ENCODE results near the gene ZG16B.

Gene ZG16B

GRCh38 chr16:2825049-2825742 is 4.9 kb upstream of the ZG16B start:
- no peak for FAIRE-seq

DNA sequence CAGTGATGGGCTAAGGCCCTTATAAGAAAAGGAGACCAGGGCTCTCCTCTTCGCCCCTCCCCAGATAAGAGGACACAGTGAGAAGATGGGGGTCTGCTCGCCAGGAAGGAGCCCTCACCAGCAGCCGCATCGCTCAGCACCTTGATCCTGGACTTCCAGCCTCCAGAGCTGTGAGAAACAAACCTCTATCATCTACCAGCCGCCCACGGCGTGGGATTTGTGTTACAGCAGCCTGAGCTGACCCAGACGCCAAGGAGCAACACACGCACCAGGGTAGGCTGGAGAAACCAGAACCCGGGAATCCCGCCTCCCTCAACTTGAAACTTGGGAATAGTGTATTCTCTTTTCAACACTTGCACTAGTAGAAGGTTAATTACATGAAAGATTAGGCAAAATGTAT is 4.2 kb upstream of the ZG16B start:
- FAIRE-seq = no peak

DNA sequence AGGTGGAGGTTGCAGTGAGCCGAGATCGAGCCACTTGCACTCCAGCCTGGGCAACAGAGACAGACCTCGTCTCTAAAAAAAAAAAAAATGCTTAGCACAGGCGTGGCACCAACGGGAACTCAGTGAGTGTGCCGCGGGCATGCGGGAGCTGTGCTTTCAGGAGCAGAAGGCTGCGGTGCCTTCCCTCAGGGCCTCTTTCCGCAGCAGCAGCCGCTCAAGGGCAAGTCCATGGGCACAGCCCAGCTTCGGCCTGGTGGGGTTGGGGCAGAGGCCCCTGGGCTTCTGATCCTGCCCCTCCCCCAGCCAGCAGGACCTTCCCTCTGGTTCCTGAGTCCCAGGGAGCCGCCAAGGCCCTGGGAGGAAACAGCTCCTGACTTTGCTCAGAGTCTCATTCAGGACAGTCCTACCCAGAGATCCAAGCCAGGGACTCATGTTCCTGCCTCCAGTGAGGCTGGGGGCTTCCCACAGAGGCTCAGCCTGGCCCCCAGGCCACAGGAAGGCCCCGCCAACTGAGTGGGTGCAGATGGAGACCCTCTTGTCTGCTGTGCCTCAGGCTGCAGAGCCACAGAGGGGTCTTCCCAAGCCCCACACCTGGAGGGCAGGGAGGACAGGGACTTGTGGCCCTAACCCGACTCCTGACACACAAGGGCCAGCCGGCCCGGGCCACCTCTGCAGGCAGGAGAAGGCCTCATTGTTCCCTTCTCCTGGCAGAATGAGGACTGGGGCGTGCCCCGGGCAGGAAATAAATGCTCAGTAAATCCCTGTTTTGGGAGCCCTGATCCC is 3.3 kb upstream of the ZG16B start:
- no peak for FAIRE-seq

DNA sequence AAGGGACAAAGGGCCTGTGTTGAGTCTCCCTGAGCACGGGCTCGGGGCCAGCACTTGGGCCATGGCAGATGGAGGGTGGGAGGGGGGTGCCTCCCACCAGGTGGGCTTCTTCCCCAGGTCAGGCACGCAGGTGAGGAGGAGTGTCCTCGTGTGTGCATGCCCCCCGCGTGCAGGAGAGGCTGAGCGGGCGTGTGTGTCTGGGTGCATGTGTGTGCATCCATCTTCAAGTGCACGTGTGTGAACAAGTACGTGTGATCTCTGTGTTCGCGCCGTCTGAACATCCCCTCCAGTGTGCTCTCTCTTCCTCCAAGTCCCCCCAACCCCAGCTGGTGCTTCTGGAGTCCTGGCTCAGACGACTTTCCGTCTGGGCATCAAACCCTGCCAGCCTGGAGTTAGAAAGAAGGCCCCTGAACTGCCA is 2.7 kb upstream of the ZG16B start:
- FAIRE-seq = no peak

DNA sequence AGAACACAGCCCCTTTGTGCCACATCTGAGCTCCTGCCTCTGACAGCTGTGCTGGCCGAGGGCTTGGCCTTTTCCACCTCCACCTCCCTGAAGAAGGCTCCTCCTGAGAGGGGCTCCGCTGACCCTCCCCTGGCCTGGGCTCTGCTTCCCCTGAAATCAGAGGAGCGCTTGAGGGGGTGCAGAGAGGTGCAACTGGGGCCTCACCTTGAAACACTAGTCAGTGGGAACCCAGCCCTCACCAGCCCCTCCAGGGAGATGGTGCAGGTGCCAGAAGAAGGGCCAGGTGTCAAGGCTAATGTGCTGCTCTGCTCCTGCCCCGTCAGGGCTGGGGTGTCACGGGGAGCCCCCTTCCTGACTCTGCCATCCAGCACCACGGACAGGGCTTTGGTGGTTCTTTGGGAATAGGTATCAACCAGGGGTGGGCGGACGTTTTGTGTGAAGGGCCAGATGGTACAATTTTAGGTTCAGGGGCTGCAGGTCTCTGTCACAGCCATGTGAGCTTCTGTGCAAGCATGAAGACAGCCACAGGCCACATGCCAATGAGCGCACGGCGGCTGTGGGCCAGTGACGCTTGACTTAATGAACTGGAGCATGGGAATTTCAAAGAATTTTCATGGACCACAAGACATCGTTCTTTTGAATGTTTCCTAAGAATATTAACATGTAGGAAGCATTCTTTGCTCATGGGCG is 2.1 kb upstream of the ZG16B start:
- no peak for FAIRE-seq

- FAIRE-seq = no peak
These were observed 1.6 kb upstream of the ZG16B start for GRCh38 chr16:2828521-2828840.

DNA sequence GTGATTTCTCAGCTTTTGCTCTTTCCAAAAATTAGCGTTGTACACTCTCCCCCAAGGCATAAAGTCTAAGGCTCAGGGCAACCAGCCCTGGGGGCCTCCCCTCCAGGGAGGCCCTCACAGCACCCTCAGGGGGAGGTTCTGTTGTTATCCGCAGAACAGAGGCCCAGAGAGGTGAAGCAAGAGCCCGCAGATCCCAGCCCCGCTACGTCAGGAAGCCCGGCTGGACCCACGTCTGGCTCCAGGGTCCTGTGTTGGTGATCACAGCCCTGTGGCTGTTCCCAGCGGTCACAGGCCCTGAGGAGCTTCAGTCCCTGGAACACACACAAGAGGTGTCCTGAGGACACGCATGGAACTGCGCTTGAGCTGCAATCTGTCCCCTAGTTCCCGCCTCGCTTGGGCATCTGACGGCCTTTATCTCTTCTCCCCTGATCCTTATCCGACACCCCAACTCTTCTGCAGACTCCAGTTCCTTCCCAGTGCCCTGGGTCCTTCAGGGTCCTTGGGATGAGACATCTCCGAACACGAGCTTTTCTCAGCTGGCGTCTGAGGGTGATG is 1.1 kb upstream of the ZG16B start:
- no peak for FAIRE-seq

DNA sequence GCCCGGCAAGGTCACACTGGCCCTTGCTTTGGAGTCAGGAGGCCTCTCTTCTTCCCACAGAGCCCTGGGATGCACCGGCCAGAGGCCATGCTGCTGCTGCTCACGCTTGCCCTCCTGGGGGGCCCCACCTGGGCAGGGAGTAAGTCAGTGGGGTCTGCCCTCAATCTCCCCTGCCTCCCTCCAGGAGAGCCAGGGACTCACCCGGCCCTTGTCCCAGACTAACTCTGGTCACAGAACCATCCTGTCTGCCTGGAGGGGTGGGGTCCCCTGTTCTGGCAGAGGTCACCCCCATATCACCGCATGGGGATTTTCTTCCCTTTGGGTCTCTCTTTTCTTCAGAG is 222 bp downstream of the ZG16B start:
- no peak for FAIRE-seq

- no peak for FAIRE-seq
These were observed 1.1 kb downstream of the ZG16B start for GRCh38 chr16:2831203-2831602.

- FAIRE-seq = no peak
These were observed 3.7 kb downstream of the ZG16B start for GRCh38 chr16:2833776-2834175.

GRCh38 chr16:2834968-2835367 is 4.9 kb downstream of the ZG16B start:
- no peak for FAIRE-seq

DNA sequence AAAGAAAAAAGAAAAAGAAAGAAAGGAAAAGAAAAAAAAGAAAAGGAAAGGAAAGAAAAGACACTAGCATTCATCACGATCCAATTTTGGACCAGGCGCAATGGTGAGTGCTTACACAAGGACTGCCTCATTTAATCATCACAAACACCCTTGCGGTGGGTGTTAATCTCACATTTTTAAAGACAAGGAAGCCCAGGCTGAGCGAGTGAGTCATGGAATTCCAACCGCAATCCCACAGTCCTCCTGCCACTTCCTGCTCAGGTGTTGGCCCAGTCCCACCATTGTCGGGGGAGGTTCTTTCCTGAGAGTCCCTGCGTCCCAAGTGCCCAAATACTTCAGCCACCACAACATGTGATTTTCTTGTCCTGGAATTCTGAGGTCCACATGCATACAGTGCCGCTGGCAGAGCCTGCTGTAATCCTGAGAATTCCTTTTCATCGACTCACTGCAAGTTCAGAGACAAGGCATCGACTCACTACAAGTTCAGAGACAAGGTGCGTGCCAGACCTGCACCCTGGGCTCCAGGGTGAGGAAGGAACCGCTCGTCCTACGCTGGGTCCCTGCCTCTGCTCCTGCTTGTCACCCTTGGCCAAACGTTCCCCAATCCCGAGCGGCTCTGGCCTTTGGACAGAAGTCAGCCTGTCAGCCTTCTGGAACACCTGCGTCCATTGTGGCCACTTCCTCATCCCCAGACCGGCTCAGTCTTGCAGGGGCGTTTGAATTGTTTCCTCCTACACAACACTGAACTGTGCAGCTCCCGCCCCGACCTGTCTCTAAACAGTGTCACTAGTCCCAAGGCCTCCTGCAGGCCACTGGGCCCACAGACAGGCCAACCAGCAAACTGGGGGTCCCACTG is 5.8 kb downstream of the ZG16B start:
- no peak for FAIRE-seq

GRCh38 chr16:2836646-2837508 is 6.8 kb downstream of the ZG16B start:
- FAIRE-seq = no peak

DNA sequence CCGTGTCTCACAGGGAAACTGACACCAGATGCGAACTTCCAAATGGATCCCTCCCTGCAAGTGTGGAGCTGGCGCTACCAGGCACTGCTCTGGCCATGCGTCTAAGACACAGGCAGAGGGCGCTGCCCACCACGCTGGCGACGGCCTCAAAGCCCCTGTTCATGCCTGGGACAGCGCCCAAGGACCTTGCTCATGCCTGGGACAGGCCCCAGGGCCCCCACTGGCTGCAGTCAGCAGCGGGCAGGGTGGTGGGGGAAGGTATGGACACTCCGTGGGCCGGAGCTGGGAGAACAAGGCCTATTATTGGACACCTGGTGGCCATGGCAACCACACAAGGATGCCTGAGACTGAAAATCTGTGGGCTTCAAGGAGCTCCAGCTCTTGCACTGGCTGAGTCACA is 8.8 kb downstream of the ZG16B start:
- FAIRE-seq = no peak

GRCh38 chr16:2839650-2840450 is 9.7 kb downstream of the ZG16B start:
- FAIRE-seq = no peak

DNA sequence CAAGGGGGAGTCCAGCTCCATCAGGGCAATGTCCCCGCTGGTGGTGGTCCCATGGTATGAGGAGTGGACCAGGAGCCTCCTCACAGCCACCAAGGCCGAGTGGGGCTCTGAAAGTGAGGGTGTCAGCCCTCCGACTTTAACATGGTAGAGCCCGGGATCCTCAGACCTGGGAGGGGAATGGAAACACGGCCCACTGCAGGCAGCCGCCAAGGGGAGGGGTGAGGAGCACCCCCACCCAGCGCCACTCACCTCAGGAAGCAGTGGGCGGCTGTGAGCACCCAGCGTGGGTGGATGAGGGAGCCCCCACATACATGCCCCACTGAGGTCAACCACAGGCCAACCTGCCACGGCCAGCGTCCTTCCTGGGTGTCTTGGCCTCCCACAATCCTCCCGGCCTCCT is 10.8 kb downstream of the ZG16B start:
- FAIRE-seq = no peak

DNA sequence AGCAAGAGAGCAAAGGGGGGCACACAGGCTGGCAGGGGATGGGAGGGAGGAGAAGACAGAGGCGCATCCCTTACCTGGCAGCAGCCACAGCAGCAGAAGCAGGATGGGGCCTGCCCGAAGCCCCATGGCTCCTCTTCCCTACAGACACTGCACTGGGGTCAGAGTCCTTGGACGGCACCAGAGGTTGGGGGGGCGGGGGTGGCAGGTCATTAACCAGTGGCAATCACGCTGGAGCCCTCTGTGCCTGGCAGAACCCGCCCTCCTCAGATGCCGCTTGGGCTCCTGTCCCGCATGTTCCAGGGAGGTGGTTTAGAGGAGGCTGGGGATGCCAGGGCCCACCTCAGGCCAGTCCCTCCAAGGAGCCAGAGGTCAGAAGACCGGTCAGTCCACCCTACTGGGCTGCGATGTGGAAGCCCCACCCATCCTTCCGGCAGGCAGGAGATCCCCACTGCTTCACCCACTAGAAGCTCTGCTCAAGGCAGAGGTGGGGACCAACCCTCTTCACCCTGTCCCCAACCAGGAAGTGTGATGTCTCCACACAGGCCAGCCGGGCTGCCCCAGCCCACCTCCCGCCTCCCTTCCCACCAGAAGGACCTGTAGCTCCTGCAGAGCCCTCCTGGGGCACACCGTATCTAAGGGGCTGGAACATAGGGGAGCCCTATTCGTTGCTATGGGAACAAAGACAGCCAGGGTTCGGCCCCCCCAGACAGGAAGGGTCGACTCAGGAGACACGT is 11.7 kb downstream of the ZG16B start:
- no peak for FAIRE-seq

DNA sequence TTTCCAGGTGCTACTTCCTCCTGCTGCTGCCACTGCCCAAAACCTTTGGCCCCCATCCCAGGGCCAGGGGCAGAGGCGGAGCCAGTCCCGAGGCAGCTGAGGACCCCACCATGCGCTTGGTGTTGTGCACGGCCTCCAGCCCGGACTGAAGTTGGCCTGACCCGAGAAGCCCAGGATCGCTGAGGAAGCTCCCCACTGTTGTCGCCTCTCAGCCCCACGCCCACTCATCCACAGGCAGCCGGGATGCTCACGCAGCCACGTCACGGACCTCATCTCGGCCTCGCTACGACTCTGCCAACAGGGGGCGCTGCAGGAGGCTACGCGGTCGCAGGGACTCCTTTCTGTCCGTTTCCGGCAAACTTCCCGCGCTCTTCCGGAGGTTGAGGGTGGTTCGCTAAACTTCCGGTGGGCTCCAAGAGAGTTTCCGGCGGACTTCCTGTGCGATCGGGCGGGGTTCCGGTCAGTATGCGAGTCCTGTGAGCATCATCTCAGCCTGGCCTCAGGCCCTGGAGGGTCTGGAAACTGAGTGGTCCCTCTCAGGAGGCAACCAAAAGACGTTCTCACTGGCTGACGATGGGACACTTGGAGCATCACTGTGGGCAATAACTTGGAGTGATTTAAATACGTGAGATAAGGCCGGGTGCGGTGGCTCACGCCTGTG is 12.4 kb downstream of the ZG16B start:
- no peak for FAIRE-seq

DNA sequence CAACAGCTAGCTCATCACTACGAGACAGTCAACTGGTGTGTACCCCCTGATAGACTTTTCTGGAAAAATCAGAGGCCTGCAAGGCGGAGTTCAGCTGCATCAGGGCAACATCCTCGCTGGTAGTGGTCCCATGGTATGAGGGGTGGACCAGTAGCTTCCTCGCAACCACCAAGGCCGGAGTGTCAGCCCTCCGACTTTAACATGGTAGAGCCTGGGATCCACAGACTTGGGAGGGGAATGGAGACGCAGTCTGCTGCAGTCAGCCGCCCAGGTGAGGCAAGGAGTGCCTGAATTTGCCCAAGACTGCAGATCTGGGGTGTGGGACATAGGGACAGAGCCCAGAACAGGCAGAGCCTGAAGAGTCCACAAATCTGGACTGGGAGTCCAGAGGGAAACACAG is 13.4 kb downstream of the ZG16B start:
- no peak for FAIRE-seq

DNA sequence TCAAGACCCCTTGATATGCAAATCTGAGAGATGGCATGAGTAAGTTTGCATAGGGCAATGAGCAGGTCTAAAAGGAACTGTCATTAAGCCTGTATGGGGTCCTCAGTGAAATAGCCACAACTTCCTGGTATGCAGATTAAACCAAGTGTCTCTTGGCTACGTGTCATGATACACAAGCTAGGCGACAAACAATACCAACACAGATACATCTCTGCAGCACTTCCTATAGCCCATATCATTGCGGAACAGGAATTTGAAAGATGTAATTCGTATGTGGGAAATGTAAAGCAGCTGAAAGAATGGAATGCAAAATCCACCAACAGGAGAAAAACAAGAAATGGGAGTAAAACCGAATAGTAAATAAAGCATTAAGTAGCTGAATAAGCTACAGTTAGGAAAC is 15.0 kb downstream of the ZG16B start:
- no peak for FAIRE-seq

All from endometrium (tissue), 2 donors.